ENCODE results near the gene TPSD1.
A peak's percentile ranks its signal among the peaks of the same experiment; 100 is the strongest.

Gene TPSD1

GRCh38 chr16:1210461-1210860, 45.4 kb upstream of the TPSD1 start:
- 0 out of 2 replicates have a peak, but pooled peaks have one; percentile 7 for TF ChIP-seq USF1 (IDR thresholded peaks at IDR 0.05)
- no peak for TF ChIP-seq TCF12 (IDR thresholded peaks at IDR 0.05; ENCODE audit: low read depth)

- TF ChIP-seq YY1 (IDR thresholded peaks at IDR 0.05; ENCODE audit: low read depth) (no peak), ZBTB7A (IDR thresholded peaks at IDR 0.05; ENCODE audit: low read depth) (no peak), REST (IDR thresholded peaks at IDR 0.05; ENCODE audit: low read depth) (no peak), EGR1 (IDR thresholded peaks at IDR 0.05) (no peak)
Observed at GRCh38 chr16:1211451-1212268, 44.2 kb upstream of the TPSD1 start.

GRCh38 chr16:1212616-1213194, 43.2 kb upstream of the TPSD1 start:
- no peak for TF ChIP-seq ZBTB7A (IDR thresholded peaks at IDR 0.05; ENCODE audit: low read depth)
- TF ChIP-seq MAX (IDR thresholded peaks at IDR 0.05) = no peak
- no peak for TF ChIP-seq TAF1 (IDR thresholded peaks at IDR 0.05; ENCODE audit: low read depth)
- no peak for TF ChIP-seq REST (IDR thresholded peaks at IDR 0.05; ENCODE audit: low read depth)
- TF ChIP-seq FOXM1 (IDR thresholded peaks at IDR 0.05; ENCODE audit: borderline replicate concordance, low read depth) = no peak
- TF ChIP-seq CREB1 (IDR thresholded peaks at IDR 0.05; ENCODE audit: low read depth) = no peak
- no peak for TF ChIP-seq TEAD4 (IDR thresholded peaks at IDR 0.05)
- TF ChIP-seq USF1 (IDR thresholded peaks at IDR 0.05) = no peak
- TF ChIP-seq TCF12 (IDR thresholded peaks at IDR 0.05; ENCODE audit: low read depth) = no peak
- no peak for TF ChIP-seq RAD21 (IDR thresholded peaks at IDR 0.05; ENCODE audit: low read depth)
- TF ChIP-seq YY1 (IDR thresholded peaks at IDR 0.05; ENCODE audit: low read depth) = no peak

- TF ChIP-seq TCF12 (IDR thresholded peaks at IDR 0.05; ENCODE audit: low read depth) (no peak), RAD21 (IDR thresholded peaks at IDR 0.05; ENCODE audit: low read depth) (no peak), MAX (IDR thresholded peaks at IDR 0.05) (no peak), YY1 (IDR thresholded peaks at IDR 0.05; ENCODE audit: low read depth) (no peak), TAF1 (IDR thresholded peaks at IDR 0.05; ENCODE audit: low read depth) (no peak), EGR1 (IDR thresholded peaks at IDR 0.05) (no peak), REST (IDR thresholded peaks at IDR 0.05; ENCODE audit: low read depth) (no peak), TEAD4 (IDR thresholded peaks at IDR 0.05) (no peak), CREB1 (IDR thresholded peaks at IDR 0.05; ENCODE audit: low read depth) (no peak), FOXM1 (IDR thresholded peaks at IDR 0.05; ENCODE audit: borderline replicate concordance, low read depth) (no peak), USF1 (IDR thresholded peaks at IDR 0.05) (no peak), ZBTB7A (IDR thresholded peaks at IDR 0.05; ENCODE audit: low read depth) (no peak), NFIC (IDR thresholded peaks at IDR 0.05) (no peak), EP300 (IDR thresholded peaks at IDR 0.05; ENCODE audit: borderline replicate concordance) (no peak), CEBPB (IDR thresholded peaks at IDR 0.05) (no peak)
Observed at GRCh38 chr16:1213231-1213630, 42.6 kb upstream of the TPSD1 start.
